Esophagus squamous epithelium (tissue), 5 donors: ENCODE results near the gene RGMA. TPM values are rescaled to one million over a fixed set of nuclear protein-coding genes. Genes with fewer than 3 reads are reported as not detected.

ENCODE experiments used
- DNase-seq: peaks from one replicate; lab custom pipeline; 2025; lab: John Stamatoyannopoulos, UW
- H3K27ac ChIP-seq, 4 donors: fragments of 200-600 bp; sonication (generic); one replicate each; pipeline ENCODE4 v1.5.1; 2016 to 2019; ENCODE audit warnings: mild to moderate bottlenecking in 1 of 4
- H3K27me3 ChIP-seq, 4 donors: fragments of 200-600 bp; sonication (generic); 1 replicate in 3 of 4; 2 replicates in 1 of 4; pipeline versions ENCODE4 v1.5.1 to v1.6.0; 2017 to 2021; ENCODE audit warnings: antibody characterized with exemption in 1 of 4
- H3K36me3 ChIP-seq, 3 donors: fragments of 200-600 bp; sonication (generic); one replicate each; pipeline ENCODE4 v1.5.1; 2016 to 2019
- H3K4me1 ChIP-seq, 3 donors: fragments of 200-600 bp; sonication (generic); one replicate each; pipeline ENCODE4 v1.5.1; 2017 to 2019
- H3K4me3 ChIP-seq, 4 donors: fragments of 200-600 bp; sonication (generic); 1 replicate in 3 of 4; 2 replicates in 1 of 4; pipeline ENCODE4 v1.5.1; 2016 to 2019; ENCODE audit warnings: mild to moderate bottlenecking in 2 of 4, moderate library complexity in 1 of 4
- H3K9me3 ChIP-seq, 3 donors: fragments of 200-600 bp; sonication (generic); one replicate each; pipeline ENCODE4 v1.5.1; 2016 to 2019
- CTCF ChIP-seq, 6 experiments: fragments of 450-650 bp in 4 of 6; fragments of 200-600 bp in 2 of 6; sonication (generic) in 2 of 6; IDR thresholded peaks; one replicate each; pipeline ENCODE4 v1.5.1; 2016 to 2019; ENCODE audit warnings: antibody characterized with exemption in 6 of 6, mild to moderate bottlenecking in 4 of 6, moderate library complexity in 4 of 6
- POLR2A ChIP-seq, 4 donors: fragments of 450-650 bp; IDR thresholded peaks; one replicate each; pipeline ENCODE4 v1.6.1; 2017; ENCODE audit warnings: antibody characterized with exemption in 4 of 4, mild to moderate bottlenecking in 4 of 4, moderate library complexity in 3 of 4
- WGBS, 2 donors: methylation state at CpG; one replicate each; pipeline ENCODE4 v1.1.5; 2018; 5-methylcytosine and 5-hydroxymethylcytosine counted together
- intact Hi-C: fragments of 100-400 bp; cut with DNase I; formaldehyde crosslinking; loops from one replicate; pipeline ENCODE4 v1.15.0; 2022
- total RNA-seq, 4 donors: library from RNA; depleted of rRNA; stranded (reverse); fragments of >200 nt; gene quantifications; one replicate each; pipeline ENCODE4 v1.1.0, GENCODE V29; 2016
- donor health status: DM: yes; HTN: yes; CAD: no.

RGMA gene
- total RNA-seq, 4 donors from 2014 or later, result 18.8 to 74.7 (median 47.1) TPM

- H3K27ac ChIP-seq, result no peak overlapping the region
- intact Hi-C loops, result no loop called here
- WGBS, 2 donors, result 81 to 87% methylated on average over 13 to 17 of the region's 18 CpGs
- no peaks in the 10 kb centered on the region for H3K36me3 ChIP-seq
- peaks cover 0 to 5% (median 0%) of the 10 kb centered on the region in 3 donors for H3K4me1 ChIP-seq
- TF ChIP-seq POLR2A (IDR thresholded peaks at IDR 0.05) (no peak), CTCF (IDR thresholded peaks at IDR 0.05) (no peak)
- H3K4me3 ChIP-seq, result no peak overlapping the region
- no peaks in the 10 kb centered on the region for H3K27me3 ChIP-seq
- DNase-seq, result no peak
- H3K9me3 ChIP-seq, result no peaks in the 10 kb centered on the region
Measured at GRCh38 chr15:93129702-93130488, 40.9 kb upstream of the RGMA start.

- no peak for DNase-seq
- intact Hi-C loops, result no loop called here
- Histone ChIP-seq H3K4me1 (peaks cover 0 to 5% (median 0%) of the 10 kb centered on the region in 3 donors), H3K4me3 (no peak overlapping the region), H3K9me3 (no peaks in the 10 kb centered on the region), H3K27me3 (no peaks in the 10 kb centered on the region), H3K27ac (peak overlapping the region in 2 of 4 donors; percentile 6 to 29), H3K36me3 (no peaks in the 10 kb centered on the region)
- WGBS, 2 donors, result 66 to 77% methylated on average over 5 to 6 of the region's 6 CpGs
- TF ChIP-seq CTCF (IDR thresholded peaks at IDR 0.05), result no peak
- no peak for TF ChIP-seq POLR2A (IDR thresholded peaks at IDR 0.05)
Measured at GRCh38 chr15:93127286-93127685, 38.3 kb upstream of the RGMA start.

GRCh38 chr15:93126599-93126998, 37.6 kb upstream of the RGMA start:
- H3K36me3 ChIP-seq, result no peaks in the 10 kb centered on the region
- TF ChIP-seq CTCF (IDR thresholded peaks at IDR 0.05) (no peak), POLR2A (IDR thresholded peaks at IDR 0.05) (no peak)
- H3K27ac ChIP-seq, result peak overlapping the region in 1 of 4 donors; percentile 29
- 83 to 91% methylated on average over 5 of the region's 8 CpGs for WGBS, 2 donors
- no peaks in the 10 kb centered on the region for H3K27me3 ChIP-seq
- no peak overlapping the region for H3K4me3 ChIP-seq
- intact Hi-C loops, result no loop called here
- H3K9me3 ChIP-seq, result no peaks in the 10 kb centered on the region
- H3K4me1 ChIP-seq, result peaks cover 0 to 5% (median 0%) of the 10 kb centered on the region in 3 donors
- DNase-seq, result no peak

- intact Hi-C loops, result no loop called here
- peaks cover 0 to 5% (median 0%) of the 10 kb centered on the region in 3 donors for H3K4me1 ChIP-seq
- H3K9me3 ChIP-seq, result no peaks in the 10 kb centered on the region
- no peak for DNase-seq
- H3K4me3 ChIP-seq, result no peak overlapping the region
- H3K36me3 ChIP-seq, result no peaks in the 10 kb centered on the region
- WGBS, 2 donors, result 88 to 92% methylated on average over 3 of the region's 3 CpGs
- H3K27me3 ChIP-seq, result no peaks in the 10 kb centered on the region
- TF ChIP-seq CTCF (IDR thresholded peaks at IDR 0.05) (no peak), POLR2A (IDR thresholded peaks at IDR 0.05) (no peak)
- H3K27ac ChIP-seq, result peak overlapping the region in 1 of 4 donors; percentile 26
Measured at GRCh38 chr15:93126148-93126547, 37.1 kb upstream of the RGMA start.

GRCh38 chr15:93124126-93124525, 35.1 kb upstream of the RGMA start:
- Histone ChIP-seq H3K4me3 (no peak overlapping the region), H3K9me3 (no peaks in the 10 kb centered on the region), H3K4me1 (peaks cover 0 to 5% (median 0%) of the 10 kb centered on the region in 3 donors), H3K27ac (no peak overlapping the region), H3K27me3 (no peaks in the 10 kb centered on the region), H3K36me3 (no peaks in the 10 kb centered on the region)
- WGBS, 2 donors, result 84 to 97% methylated on average over 4 of the region's 4 CpGs
- TF ChIP-seq POLR2A (IDR thresholded peaks at IDR 0.05), result no peak
- no peak for TF ChIP-seq CTCF (IDR thresholded peaks at IDR 0.05)
- DNase-seq, result no peak
- intact Hi-C loops, result no loop called here
